A549 (cell line): ENCODE data around the gene DDI2. TPM values are rescaled to one million over a fixed set of nuclear protein-coding genes. Genes with fewer than 3 reads are reported as not detected.

Experiments
- ATAC-seq, 2 experiments: fragments of 200-7000 bp in 1 of 2; fragments of >200 bp in 1 of 2; cut with Nextera tagmentation in 1 of 2; cut with Tn5 transposase in 1 of 2; 3 replicates each; pipeline versions ENCODE4 v1.8.0 to v1.9.1; 2018 to 2020; ENCODE audit warnings: mild to moderate bottlenecking in 1 of 2, moderate library complexity in 1 of 2
- CTCF ChIA-PET: fragments of 300-600 bp; sonication (Branson Sonifier 250); formaldehyde crosslinking; extraction: SDS; loops from one replicate; lab custom pipeline; 2021; ENCODE audit warnings: antibody characterized with exemption, inconsistent platforms; lab: Yijun Ruan, JAX
- POLR2A ChIA-PET: fragments of 350-600 bp; formaldehyde crosslinking; extraction: SDS; loops from one replicate; lab custom pipeline; 2021; ENCODE audit warnings: antibody characterized with exemption, inconsistent platforms; lab: Yijun Ruan, JAX
- DNase-seq, 2 experiments: peaks; one replicate each; pipeline versions ENCODE4 v3.0.0 to v3.0.0-alpha.2; 2011 to 2016; ENCODE audit warnings: low read depth in 1 of 2, low spot score in 1 of 2
- FAIRE-seq: peaks from 2 replicates; lab custom pipeline; 2011; peaks lifted over from hg19 to GRCh38; lab: Jason Lieb, UNC
- H3K27ac ChIP-seq, 2 experiments: fragments of >200 bp; sonication (Bioruptor Twin); formaldehyde crosslinking; 3 replicates each; pipeline ENCODE4 v1.5.1; 2016 to 2017
- H3K4me1 ChIP-seq: fragments of >200 bp; sonication (Bioruptor Twin); formaldehyde crosslinking; 3 replicates; pipeline ENCODE4 v1.6.1; 2016
- H3K4me2 ChIP-seq: fragments of >200 bp; sonication (Bioruptor Twin); formaldehyde crosslinking; 3 replicates; pipeline ENCODE4 v1.6.1; 2016
- H3K4me3 ChIP-seq: fragments of >200 bp; sonication (Bioruptor Twin); formaldehyde crosslinking; 3 replicates; pipeline ENCODE4 v1.5.1; 2016
- H3K9me3 ChIP-seq: fragments of >200 bp; sonication (Bioruptor Twin); formaldehyde crosslinking; 3 replicates; pipeline ENCODE4 v1.6.1; 2016
- ATOH8 ChIP-seq: fragments of 250-450 bp; sonication (Bioruptor Pico); IDR thresholded peaks from 2 replicates; pipeline ENCODE4 v1.5.0; 2020; ENCODE audit warnings: low read depth, mild to moderate bottlenecking, moderate library complexity
- CBX8 ChIP-seq: fragments of 200-600 bp; sonication (generic); IDR thresholded peaks from 2 replicates; pipeline ENCODE4 v1.6.1; 2016
- CHD2 ChIP-seq: fragments of 150-350 bp; IDR thresholded peaks from 2 replicates; pipeline ENCODE4 v1.6.1; 2014; ENCODE audit warnings: low read length; ENCODE audit not compliant: partially characterized antibody
- CHD4 ChIP-seq: fragments of 200-600 bp; sonication (generic); IDR thresholded peaks from 2 replicates; pipeline ENCODE4 v1.6.1; 2016; ENCODE audit warnings: antibody characterized with exemption, mild to moderate bottlenecking, borderline replicate concordance
- CTCF ChIP-seq: fragments of >200 bp; sonication (Bioruptor Twin); formaldehyde crosslinking; IDR thresholded peaks from 3 replicates; pipeline ENCODE4 v1.5.1; 2016
- EP300 ChIP-seq, 2 experiments: fragments of >200 bp; sonication (Bioruptor Twin); formaldehyde crosslinking; IDR thresholded peaks; 2 replicates in 1 of 2; 3 replicates in 1 of 2; pipeline ENCODE4 v1.6.1; 2016 to 2017
- FOSB ChIP-seq: fragments of 250-450 bp; sonication (Bioruptor Pico); IDR thresholded peaks from 2 replicates; pipeline ENCODE4 v1.5.0; 2020; ENCODE audit warnings: mild to moderate bottlenecking, moderate library complexity
- FOSL2 ChIP-seq, 2 experiments: fragments of 450-650 bp in 1 of 2; fragments of >200 bp in 1 of 2; sonication (Bioruptor Twin) in 1 of 2; formaldehyde crosslinking; IDR thresholded peaks; 2 replicates each; pipeline versions ENCODE4 v1.5.0 to v1.6.1; 2016 to 2020; ENCODE audit warnings: mild to moderate bottlenecking in 1 of 2, moderate library complexity in 1 of 2
- FOXS1 ChIP-seq: fragments of 250-450 bp; sonication (Bioruptor Pico); IDR thresholded peaks from 2 replicates; pipeline ENCODE4 v1.5.0; 2020; ENCODE audit warnings: mild to moderate bottlenecking, moderate library complexity
- GATA3 ChIP-seq: IDR thresholded peaks from 2 replicates; pipeline ENCODE4 v1.6.1; 2012; ENCODE audit warnings: borderline replicate concordance
- HDAC2 ChIP-seq: fragments of 200-600 bp; sonication (generic); IDR thresholded peaks from 2 replicates; pipeline ENCODE4 v1.6.1; 2016
- HMGXB4 ChIP-seq: fragments of 250-450 bp; sonication (Bioruptor Pico); IDR thresholded peaks from 2 replicates; pipeline ENCODE4 v1.5.0; 2021; ENCODE audit warnings: mild to moderate bottlenecking, moderate library complexity, borderline replicate concordance
- HOXB13 ChIP-seq: fragments of 250-450 bp; sonication (Bioruptor Pico); IDR thresholded peaks from 2 replicates; pipeline ENCODE4 v1.5.0; 2020; ENCODE audit warnings: low read depth, mild to moderate bottlenecking, moderate library complexity
- HOXB5 ChIP-seq: fragments of 250-450 bp; sonication (Bioruptor Pico); IDR thresholded peaks from 2 replicates; pipeline ENCODE4 v1.5.0; 2020; ENCODE audit warnings: mild to moderate bottlenecking, moderate library complexity
- JUN ChIP-seq, 2 experiments: fragments of >200 bp; sonication (Bioruptor Twin); formaldehyde crosslinking; IDR thresholded peaks; 2 replicates in 1 of 2; 3 replicates in 1 of 2; pipeline ENCODE4 v1.6.1; 2016 to 2017
- JUNB ChIP-seq: fragments of >200 bp; sonication (Bioruptor Twin); formaldehyde crosslinking; IDR thresholded peaks from 2 replicates; pipeline ENCODE4 v1.6.1; 2016
- MAFK ChIP-seq: fragments of 450-650 bp; IDR thresholded peaks from 2 replicates; pipeline ENCODE4 v1.6.1; 2014; ENCODE audit not compliant: partially characterized antibody
- MYC ChIP-seq: IDR thresholded peaks from 2 replicates; pipeline ENCODE4 v1.6.1; 2012; ENCODE audit warnings: mild to moderate bottlenecking, inconsistent platforms, low read length, improper control_type of control experiment, borderline replicate concordance
- PHF8 ChIP-seq: fragments of 200-600 bp; sonication (generic); IDR thresholded peaks from 2 replicates; pipeline ENCODE4 v1.6.1; 2016; ENCODE audit warnings: low read depth, mild to moderate bottlenecking, antibody characterized with exemption, moderate library complexity, borderline replicate concordance
- RAD21 ChIP-seq, 2 experiments: fragments of >200 bp in 1 of 2; sonication (Bioruptor Twin) in 1 of 2; formaldehyde crosslinking in 1 of 2; IDR thresholded peaks in 1 of 2; conservative IDR thresholded peaks in 1 of 2; 2 replicates in 1 of 2; 3 replicates in 1 of 2; pipeline ENCODE4 v1.6.1; 2012 to 2018; ENCODE audit warnings: inconsistent platforms in 1 of 2
- RARB ChIP-seq: fragments of 250-450 bp; sonication (Bioruptor Pico); IDR thresholded peaks from 2 replicates; pipeline ENCODE4 v1.8.0; 2021; ENCODE audit warnings: mild to moderate bottlenecking, moderate library complexity
- RFX5 ChIP-seq: fragments of 450-650 bp; IDR thresholded peaks from 2 replicates; pipeline ENCODE4 v1.7.1; 2014; ENCODE audit warnings: antibody characterized with exemption, mild to moderate bottlenecking, moderate library complexity
- SMC3 ChIP-seq: fragments of >200 bp; sonication (Bioruptor Twin); formaldehyde crosslinking; IDR thresholded peaks from 3 replicates; pipeline ENCODE4 v1.6.1; 2018; ENCODE audit warnings: inconsistent platforms
- SREBF2 ChIP-seq: fragments of 450-650 bp; IDR thresholded peaks from 2 replicates; pipeline ENCODE4 v1.6.1; 2014; ENCODE audit warnings: mild to moderate bottlenecking, moderate library complexity
- TP53 ChIP-seq: fragments of 250-450 bp; sonication (Bioruptor Pico); IDR thresholded peaks from 2 replicates; pipeline ENCODE4 v1.5.0; 2021; ENCODE audit warnings: mild to moderate bottlenecking, moderate library complexity
- ZFP36 ChIP-seq: fragments of 450-650 bp; IDR thresholded peaks from 2 replicates; pipeline ENCODE4 v1.6.1; 2014; ENCODE audit warnings: borderline replicate concordance; ENCODE audit not compliant: partially characterized antibody
- WGBS: methylation state at CpG from one replicate; pipeline ENCODE4 v1.1.6; 2017; ENCODE audit errors: missing lambda C conversion rate; 5-methylcytosine and 5-hydroxymethylcytosine counted together
- polyA plus RNA-seq, 4 experiments: library from polyadenylated mRNA; depleted of rRNA in 3 of 4; stranded (reverse); fragments of >200 nt; fragmentation: RNase III in 1 of 4; extraction: RNeasy Plus Mini Kit Qiagen cat#74134 plus additional on column Dnase treatment in 1 of 4; gene quantifications; 2 replicates in 3 of 4; 3 replicates in 1 of 4; pipeline ENCODE4 v1.2.3, GENCODE V29; 2011 to 2017
- TF ChIP-seq, protein P1 (sequence below): IDR thresholded peaks from 2 replicates; pipeline ENCODE4 v1.6.1; 2012; ENCODE audit warnings: low read depth, borderline replicate concordance
- TF ChIP-seq, protein P2 (sequence below): IDR thresholded peaks from 2 replicates; pipeline ENCODE4 v1.6.1; 2012

The DDI2 gene
- polyA plus RNA-seq, 2 of the 4 experiments (the other 2 are of a cell fraction) = 6.3 to 8.6 TPM

GRCh38 chr1:15583016-15583706 is 34.1 kb upstream of the DDI2 start:
- WGBS = 95% methylated on average over 16 of the region's 18 CpGs
- peak overlapping the region; percentile 51; the same call in 1 of the 3 replicates for H3K4me2 ChIP-seq
- DNase-seq (no peak), FAIRE-seq (no peak), ATAC-seq (no peak)
- CTCF ChIA-PET = no interaction called here
- H3K4me3 ChIP-seq = no peak overlapping the region
- POLR2A ChIA-PET = no interaction called here
- H3K9me3 ChIP-seq = no peaks in the 10 kb centered on the region
- 0 out of 3 replicates have a peak, but pooled peaks cover 5% of the 10 kb centered on the region for H3K4me1 ChIP-seq
- TF ChIP-seq RFX5 (no peak), CHD2 (no peak), ATOH8 (no peak), FOXS1 (CRISPR knock-in tag) (no peak), RAD21 (conservative IDR thresholded peaks at IDR 0.05 in 1 of 2, IDR thresholded peaks at IDR 0.05 in 1 of 2) (no peak), FOSL2 (IDR thresholded peaks at IDR 0.05) (no peak), FOSL2 (CRISPR knock-in tag; IDR thresholded peaks at IDR 0.05) (no peak), CBX8 (no peak), GATA3 (no peak), CTCF (no peak), CHD4 (no peak), JUNB (no peak), SREBF2 (no peak), HMGXB4 (CRISPR knock-in tag) (no peak), EP300 (IDR thresholded peaks at IDR 0.05) (no peak), RARB (no peak)
- TF ChIP-seq, protein P1, sequence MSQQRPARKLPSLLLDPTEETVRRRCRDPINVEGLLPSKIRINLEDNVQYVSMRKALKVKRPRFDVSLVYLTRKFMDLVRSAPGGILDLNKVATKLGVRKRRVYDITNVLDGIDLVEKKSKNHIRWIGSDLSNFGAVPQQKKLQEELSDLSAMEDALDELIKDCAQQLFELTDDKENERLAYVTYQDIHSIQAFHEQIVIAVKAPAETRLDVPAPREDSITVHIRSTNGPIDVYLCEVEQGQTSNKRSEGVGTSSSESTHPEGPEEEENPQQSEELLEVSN = no peak
- TF ChIP-seq, all 56 proteins: peak for 0
- H3K27ac ChIP-seq = no peak overlapping the region

GRCh38 chr1:15584489-15585363 is 32.5 kb upstream of the DDI2 start, which contains the start of gene AGMAT:
Gene AGMAT (minus strand): TSS chr1:15585051. CDS start chr1:15584967, 84 bp downstream.
- DNase-seq (peak; percentile 68 to 76), FAIRE-seq (no peak), ATAC-seq (peak; percentile 90 to 96)
- no peaks in the 10 kb centered on the region for H3K9me3 ChIP-seq
- 0 out of 3 replicates have a peak, but pooled peaks cover 5% of the 10 kb centered on the region for H3K4me1 ChIP-seq
- H3K4me2 ChIP-seq = peak within 1 kb of the TSS; percentile 51
- ChIA-PET CTCF (interaction anchor here (0.6 to 0.9 kb wide), 6 partner anchors 9 to 39 kb away, joined by 3 read pairs; no protein-coding TSS in a partner anchor), POLR2A (interaction anchor here (0.8 to 1.0 kb wide), 2 partner anchors 9 to 33 kb away, joined by 3 to 6 read pairs; partner anchors contain the start of gene DDI2)
- WGBS = 0% methylated on average over 2 of the region's 68 CpGs
- H3K4me3 ChIP-seq = peak within 1 kb of the TSS; percentile 46
- peak within 1 kb of the TSS; percentile 81 to 97 for H3K27ac ChIP-seq
- TF ChIP-seq GATA3 = no peak
- TF ChIP-seq JUN (IDR thresholded peaks at IDR 0.05) = no peak; a peak in 1 of 5 replicates
- TF ChIP-seq JUNB = no peak
- TF ChIP-seq, protein P2, sequence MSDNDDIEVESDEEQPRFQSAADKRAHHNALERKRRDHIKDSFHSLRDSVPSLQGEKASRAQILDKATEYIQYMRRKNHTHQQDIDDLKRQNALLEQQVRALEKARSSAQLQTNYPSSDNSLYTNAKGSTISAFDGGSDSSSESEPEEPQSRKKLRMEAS = peak; percentile 86
- no peak for TF ChIP-seq HDAC2
- TF ChIP-seq SMC3 = no peak
- TF ChIP-seq MAFK = no peak
- TF ChIP-seq MYC = peak; percentile 81; the same call in 1 of the 2 replicates
- TF ChIP-seq CHD4 = no peak
- 0 out of 2 replicates have a peak, but pooled peaks have one; percentile 54 for TF ChIP-seq HOXB5 (CRISPR knock-in tag)
- TF ChIP-seq FOSB (CRISPR knock-in tag) = no peak
- no peak for TF ChIP-seq ZFP36
- no peak for TF ChIP-seq HOXB13 (CRISPR knock-in tag)
- peak; percentile 40; the same call in 1 of the 2 replicates for TF ChIP-seq PHF8
- no peak for TF ChIP-seq TP53 (CRISPR knock-in tag)
- TF ChIP-seq, protein P1 = 0 out of 2 replicates have a peak, but pooled peaks have one; percentile 13
